Transverse colon (tissue), 4 donors: ENCODE measurements around the gene USPL1. TPM values are rescaled to one million over a fixed set of nuclear protein-coding genes. Genes with fewer than 3 reads are reported as not detected.

Source experiments
- DNase-seq: peaks from one replicate; pipeline ENCODE4 v3.0.0-alpha.2; 2019
- H3K27ac ChIP-seq, 4 donors: fragments of 200-600 bp; sonication (generic); 2 replicates each; pipeline ENCODE4 v1.5.1; 2016 to 2018; ENCODE audit warnings: inconsistent platforms in 4 of 4
- H3K27me3 ChIP-seq: fragments of 200-600 bp; sonication (generic); 2 replicates; pipeline ENCODE4 v1.5.1; 2017; ENCODE audit warnings: inconsistent platforms
- H3K36me3 ChIP-seq, 4 donors: fragments of 200-600 bp; sonication (generic); 2 replicates each; pipeline ENCODE4 v1.5.1; 2017 to 2019; ENCODE audit warnings: inconsistent platforms in 4 of 4
- H3K4me1 ChIP-seq, 4 donors: fragments of 200-600 bp; sonication (generic); 2 replicates each; pipeline ENCODE4 v1.5.1; 2017 to 2020; ENCODE audit warnings: inconsistent platforms in 4 of 4
- H3K4me3 ChIP-seq, 4 donors: fragments of 200-600 bp; sonication (generic); 1 replicate in 1 of 4; 2 replicates in 3 of 4; pipeline versions ENCODE4 v1.5.1 to v1.6.1; 2017 to 2019; ENCODE audit warnings: inconsistent platforms in 4 of 4
- H3K9me3 ChIP-seq, 2 donors: fragments of 200-600 bp; sonication (generic); 2 replicates each; pipeline ENCODE4 v1.5.1; 2017 to 2019; ENCODE audit warnings: inconsistent platforms in 2 of 2
- EP300 ChIP-seq: sonication (generic); formaldehyde crosslinking; IDR thresholded peaks from one replicate; pipeline ENCODE4 v1.6.1; 2017; ENCODE audit warnings: antibody characterized with exemption, low read depth
- POLR2A ChIP-seq: fragments of 450-650 bp; IDR thresholded peaks from one replicate; pipeline ENCODE4 v1.6.1; 2016; ENCODE audit warnings: antibody characterized with exemption, mild to moderate bottlenecking, moderate library complexity
- POLR2AphosphoS5 ChIP-seq, 3 donors: sonication (generic); formaldehyde crosslinking; IDR thresholded peaks; one replicate each; pipeline ENCODE4 v1.6.1; 2016; ENCODE audit warnings: antibody characterized with exemption in 3 of 3
- WGBS, 2 donors: methylation state at CpG; one replicate each; pipeline ENCODE4 v1.1.5; 2018; ENCODE audit warnings: low coverage in 1 of 2; 5-methylcytosine and 5-hydroxymethylcytosine counted together
- in situ Hi-C, 4 donors: fragments of 200-750 bp; cut with MboI; loops; one replicate each; pipeline versions ENCODE4 v1.15.0 to v1.15.1; 2017; ENCODE audit warnings: low sequenced_read_pairs in 3 of 4, low pct_ligation_motif_present in 1 of 4, low pct_unique_long_range_greater_than_20kb in 1 of 4
- intact Hi-C: fragments of 100-400 bp; cut with DNase I; formaldehyde crosslinking; loops from one replicate; pipeline ENCODE4 v1.15.1; 2023; ENCODE audit warnings: low total_unique reads
- total RNA-seq, 4 donors: library from RNA; depleted of rRNA; stranded (reverse); fragments of >200 nt; gene quantifications; one replicate each; pipeline ENCODE4 v1.1.0, GENCODE V29; 2016
- TF ChIP-seq, protein P1 (sequence below), 5 experiments: fragments of 200-600 bp in 3 of 5; fragments of 450-650 bp in 2 of 5; sonication (generic) in 3 of 5; IDR thresholded peaks; 1 replicate in 2 of 5; 2 replicates in 3 of 5; pipeline ENCODE4 v1.5.1; 2016 to 2017; ENCODE audit warnings: antibody characterized with exemption in 5 of 5, inconsistent platforms in 3 of 5, mild to moderate bottlenecking in 2 of 5, moderate library complexity in 1 of 5

USPL1 gene
- total RNA-seq, 4 donors from 2014 or later, result 8.6 to 27.3 (median 16.9) TPM

DNA sequence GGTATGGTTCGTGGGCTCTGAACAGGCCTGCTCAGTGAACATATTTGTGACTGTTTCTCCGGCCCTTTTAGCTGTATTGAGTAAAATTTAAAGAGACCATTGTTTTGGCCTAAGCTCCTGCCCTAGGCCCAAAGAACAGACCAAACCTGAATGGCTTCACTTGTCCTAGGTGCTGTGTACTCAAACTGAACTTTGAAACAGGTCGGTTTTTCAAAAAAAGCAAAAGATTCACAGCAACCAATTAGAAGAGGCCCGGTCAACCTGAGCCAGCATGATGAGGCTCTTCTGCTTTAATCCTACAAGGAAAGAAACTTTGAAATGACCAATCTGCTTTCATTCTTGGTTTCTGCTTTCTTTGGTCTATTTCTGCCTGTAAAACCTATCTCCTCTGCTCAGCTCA lies 50.6 kb downstream of the USPL1 start:
- Histone ChIP-seq H3K9me3 (no peaks in the 10 kb centered on the region), H3K27ac (no peak overlapping the region), H3K4me3 (no peak overlapping the region), H3K4me1 (peaks cover 0 to 7% (median 3%) of the 10 kb centered on the region in 4 donors), H3K36me3 (no peaks in the 10 kb centered on the region), H3K27me3 (no peaks in the 10 kb centered on the region)
- no peak for DNase-seq
- WGBS, 2 donors, result 76 to 90% methylated on average over 2 to 4 of the region's 4 CpGs
- in situ Hi-C loops (no loop called here), intact Hi-C loops (no loop called here)
- TF ChIP-seq EP300 (no peak), POLR2A (no peak), POLR2AphosphoS5 (IDR thresholded peaks at IDR 0.05) (no peak)
- TF ChIP-seq, protein P1, sequence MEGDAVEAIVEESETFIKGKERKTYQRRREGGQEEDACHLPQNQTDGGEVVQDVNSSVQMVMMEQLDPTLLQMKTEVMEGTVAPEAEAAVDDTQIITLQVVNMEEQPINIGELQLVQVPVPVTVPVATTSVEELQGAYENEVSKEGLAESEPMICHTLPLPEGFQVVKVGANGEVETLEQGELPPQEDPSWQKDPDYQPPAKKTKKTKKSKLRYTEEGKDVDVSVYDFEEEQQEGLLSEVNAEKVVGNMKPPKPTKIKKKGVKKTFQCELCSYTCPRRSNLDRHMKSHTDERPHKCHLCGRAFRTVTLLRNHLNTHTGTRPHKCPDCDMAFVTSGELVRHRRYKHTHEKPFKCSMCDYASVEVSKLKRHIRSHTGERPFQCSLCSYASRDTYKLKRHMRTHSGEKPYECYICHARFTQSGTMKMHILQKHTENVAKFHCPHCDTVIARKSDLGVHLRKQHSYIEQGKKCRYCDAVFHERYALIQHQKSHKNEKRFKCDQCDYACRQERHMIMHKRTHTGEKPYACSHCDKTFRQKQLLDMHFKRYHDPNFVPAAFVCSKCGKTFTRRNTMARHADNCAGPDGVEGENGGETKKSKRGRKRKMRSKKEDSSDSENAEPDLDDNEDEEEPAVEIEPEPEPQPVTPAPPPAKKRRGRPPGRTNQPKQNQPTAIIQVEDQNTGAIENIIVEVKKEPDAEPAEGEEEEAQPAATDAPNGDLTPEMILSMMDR (IDR thresholded peaks at IDR 0.05), result no peak

DNA sequence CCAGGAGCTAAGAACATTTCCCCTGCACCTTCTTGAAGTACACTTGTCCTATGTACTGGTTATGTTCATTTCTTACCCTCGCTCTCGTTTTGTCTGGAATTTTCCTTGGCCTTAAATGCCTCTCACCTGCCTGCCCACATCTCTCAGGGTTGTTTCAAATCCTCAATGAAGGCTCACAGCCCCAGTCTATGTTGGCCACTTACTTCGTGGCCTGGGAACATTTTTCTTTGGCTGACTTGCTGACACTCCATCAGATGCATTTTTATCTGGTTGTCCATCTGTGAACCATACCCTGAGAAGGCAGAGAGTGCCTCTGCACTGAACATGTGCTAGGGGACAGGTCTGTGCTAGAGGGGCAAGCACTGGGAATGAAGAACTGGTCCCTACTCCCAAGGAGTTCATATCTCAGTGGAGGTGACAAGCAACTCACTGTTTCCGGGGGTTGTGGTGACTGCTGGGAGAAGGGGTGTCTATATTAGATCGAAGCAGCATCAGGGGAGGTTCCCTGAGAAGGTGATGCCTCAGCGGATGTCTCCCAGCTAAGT lies 53.6 kb downstream of the USPL1 start:
- no peaks in the 10 kb centered on the region for H3K36me3 ChIP-seq
- intact Hi-C loops (loop anchor here (10.0 kb wide), 1 partner anchor 123 kb away; no protein-coding TSS in a partner anchor), in situ Hi-C loops (loop anchor here in 1 of 4 donors (10.0 kb wide), 1 partner anchor 123 kb away; no protein-coding TSS in a partner anchor)
- TF ChIP-seq EP300, result no peak
- no peak for TF ChIP-seq POLR2A
- no peak for TF ChIP-seq POLR2AphosphoS5 (IDR thresholded peaks at IDR 0.05)
- TF ChIP-seq, protein P1 (IDR thresholded peaks at IDR 0.05), result no peak
- DNase-seq, result no peak
- WGBS, 2 donors, result 90% methylated on average over 6 of the region's 6 CpGs; no CpG with 5 or more reads in 1 of the 2 donors
- peaks cover 0 to 7% (median 3%) of the 10 kb centered on the region in 4 donors for H3K4me1 ChIP-seq
- no peak overlapping the region for H3K4me3 ChIP-seq
- H3K27me3 ChIP-seq, result no peaks in the 10 kb centered on the region
- no peaks in the 10 kb centered on the region for H3K9me3 ChIP-seq
- H3K27ac ChIP-seq, result no peak overlapping the region

DNA sequence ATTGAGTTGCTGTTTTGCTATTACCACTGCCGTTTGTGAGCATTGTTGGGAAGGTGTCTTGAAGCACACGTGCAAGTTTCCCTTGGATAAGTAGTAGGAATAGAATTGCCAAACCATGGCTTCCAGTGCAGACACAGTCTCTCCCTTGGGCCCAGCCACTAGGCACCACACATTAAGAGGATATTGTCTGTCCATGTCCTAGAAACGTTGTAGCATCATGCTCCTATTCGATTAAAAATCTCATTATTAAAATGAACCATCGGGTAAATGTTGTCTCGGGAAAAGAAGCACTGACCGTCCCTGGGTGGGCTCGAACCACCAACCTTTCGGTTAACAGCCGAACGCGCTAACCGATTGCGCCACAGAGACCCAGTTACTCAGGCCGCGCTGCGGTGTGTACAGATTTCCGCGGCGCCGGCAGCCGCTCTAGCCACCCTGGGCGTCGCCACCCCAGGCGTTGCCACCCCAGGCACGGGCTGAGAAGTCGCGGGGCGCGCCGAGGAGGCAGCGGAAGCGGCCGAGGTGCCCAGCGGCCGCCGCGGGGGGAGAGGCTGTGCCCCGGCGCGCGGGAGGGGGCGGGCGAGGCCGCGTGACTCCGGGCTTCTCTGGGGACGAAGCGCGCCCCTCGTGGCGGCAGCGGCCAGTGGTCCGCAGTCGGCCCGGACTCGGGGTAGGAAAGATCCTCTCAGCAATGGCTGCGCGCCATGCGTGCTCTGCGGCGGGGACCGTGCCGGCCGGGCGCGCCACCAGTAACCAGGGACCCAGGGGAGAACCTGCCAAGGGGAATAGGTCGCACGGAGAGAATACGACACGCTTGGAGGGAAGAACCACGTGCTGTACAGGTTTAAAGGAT lies 56.2 kb downstream of the USPL1 start:
- in situ Hi-C loops (loop anchor here in 1 of 4 donors (10.0 kb wide), 1 partner anchor 121 kb away; no protein-coding TSS in a partner anchor), intact Hi-C loops (loop anchor here (1.0 to 10.0 kb wide), 2 partner anchors 121 to 190 kb away; no protein-coding TSS in a partner anchor)
- no peak for TF ChIP-seq EP300
- TF ChIP-seq POLR2AphosphoS5 (IDR thresholded peaks at IDR 0.05), result peak in 2 of 3 donors; percentile 39 to 47
- peak; percentile 15 for TF ChIP-seq POLR2A
- TF ChIP-seq, protein P1 (IDR thresholded peaks at IDR 0.05), result peak; percentile 49 to 73 (median 66)
- DNase-seq, result peak; percentile 93
- peaks cover 0 to 7% (median 3%) of the 10 kb centered on the region in 4 donors for H3K4me1 ChIP-seq
- H3K27me3 ChIP-seq, result no peaks in the 10 kb centered on the region
- H3K4me3 ChIP-seq, result peak overlapping the region; percentile 26 to 60 (median 38)
- no peaks in the 10 kb centered on the region for H3K9me3 ChIP-seq
- peak overlapping the region; percentile 67 to 85 (median 82) for H3K27ac ChIP-seq
- H3K36me3 ChIP-seq, result no peaks in the 10 kb centered on the region
- 0 to 1% methylated on average over 5 to 38 of the region's 72 CpGs for WGBS, 2 donors

DNA sequence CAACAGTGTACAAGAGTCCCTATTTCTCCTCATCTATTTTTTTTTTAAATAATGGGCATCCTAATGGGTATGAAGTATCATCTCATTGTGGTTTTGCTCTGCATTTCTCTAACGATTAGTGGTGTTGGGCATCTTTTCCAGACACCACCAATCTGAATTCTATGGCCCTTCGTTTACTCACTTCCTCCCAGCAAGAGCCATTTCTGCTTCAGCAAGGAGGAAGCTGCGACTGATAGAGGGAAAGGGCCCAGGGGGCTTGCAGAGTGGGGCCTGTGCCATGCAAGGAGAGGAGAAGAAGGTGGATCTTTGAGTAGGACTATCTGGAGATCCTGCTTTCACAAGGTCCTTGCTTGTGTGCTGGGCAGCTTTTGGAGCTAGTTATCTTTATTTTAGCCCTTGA lies 58.0 kb downstream of the USPL1 start:
- H3K27ac ChIP-seq, result no peak overlapping the region
- H3K9me3 ChIP-seq, result no peaks in the 10 kb centered on the region
- H3K4me1 ChIP-seq, result peaks cover 0 to 7% (median 3%) of the 10 kb centered on the region in 4 donors
- H3K4me3 ChIP-seq, result no peak overlapping the region
- WGBS, 2 donors, result 46 to 59% methylated on average over 3 of the region's 3 CpGs
- no peak for DNase-seq
- in situ Hi-C loops, result loop anchor here in 2 of 4 donors (5.0 to 10.0 kb wide), 2 partner anchors 119 to 122 kb away; no protein-coding TSS in a partner anchor
- TF ChIP-seq POLR2A, result no peak
- no peak for TF ChIP-seq POLR2AphosphoS5 (IDR thresholded peaks at IDR 0.05)
- TF ChIP-seq, protein P1 (IDR thresholded peaks at IDR 0.05), result no peak
- TF ChIP-seq EP300, result no peak
- intact Hi-C loops, result loop anchor here (10.0 kb wide), 1 partner anchor 119 kb away; no protein-coding TSS in a partner anchor
- H3K27me3 ChIP-seq, result no peaks in the 10 kb centered on the region
- no peaks in the 10 kb centered on the region for H3K36me3 ChIP-seq
